ENCODE data around the gene MEOX1. TPM values are rescaled to one million over a fixed set of nuclear protein-coding genes. Genes with fewer than 3 reads are reported as not detected.

Gene MEOX1
- total RNA-seq, 1 experiment from 2014 or later, result 0.21 TPM

DNA sequence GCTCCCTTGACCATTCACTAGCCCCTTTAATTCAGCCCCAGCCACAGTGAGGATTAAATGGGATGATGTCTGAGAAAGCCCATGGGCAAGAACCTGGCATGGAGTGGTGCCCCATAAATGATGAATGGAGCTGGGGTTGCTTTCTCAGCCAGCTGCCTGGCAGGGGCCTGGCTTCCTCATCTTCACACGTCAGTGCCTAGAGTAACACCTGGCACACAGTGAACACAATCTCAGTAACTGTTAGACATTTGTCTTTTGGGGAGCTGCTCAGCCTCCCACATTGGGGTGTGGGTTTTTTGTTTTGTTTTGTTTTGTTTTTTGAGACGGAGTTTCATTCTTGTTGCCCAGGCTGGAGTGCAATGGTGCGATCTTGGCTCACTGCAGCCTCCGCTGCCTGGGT lies 47.5 kb upstream of the MEOX1 start:
- H3K4me1 ChIP-seq (ENCODE audit: control insufficient read depth, insufficient read depth, low read length), result no peaks in the 10 kb centered on the region

DNA sequence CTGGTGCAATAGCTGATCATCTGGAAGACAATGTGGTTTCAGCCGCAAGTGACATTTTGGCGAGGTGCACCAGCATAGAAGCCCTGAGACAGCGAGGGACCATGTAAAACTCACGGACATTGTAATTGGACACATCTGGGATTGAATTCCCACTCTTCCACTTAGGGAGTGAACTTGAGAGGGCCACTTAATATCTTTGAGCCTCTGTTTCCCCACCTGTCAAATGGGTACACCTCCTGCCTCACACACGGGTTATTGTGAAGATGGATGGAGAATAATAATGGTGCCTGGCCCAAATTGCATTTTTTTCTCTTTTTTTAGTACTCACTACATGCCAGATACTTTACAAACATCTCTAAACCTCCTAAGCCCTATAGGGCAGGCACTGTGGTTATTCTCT lies 45.5 kb upstream of the MEOX1 start:
- no peaks in the 10 kb centered on the region for H3K36me3 ChIP-seq (ENCODE audit: control insufficient read depth, insufficient read depth, low read length)
- H3K27me3 ChIP-seq (ENCODE audit: control insufficient read depth, insufficient read depth, low read length), result no peaks in the 10 kb centered on the region
- H3K4me1 ChIP-seq (ENCODE audit: control insufficient read depth, insufficient read depth, low read length), result no peaks in the 10 kb centered on the region
- H3K27ac ChIP-seq (ENCODE audit: low read length), result no peak overlapping the region
- H3K4me3 ChIP-seq (ENCODE audit: low read depth in 2 of 2, low read length in 2 of 2), result no peak overlapping the region
- intact Hi-C loops (cut with micrococcal nuclease; ENCODE audit: unreplicated experiment) (no loop called here), in situ Hi-C loops (cut with HindIII; ENCODE audit: low pct_unique_long_range_greater_than_20kb, low sequenced_read_pairs) (loop anchor here (10.0 kb wide), 1 partner anchor 48 kb away; the partner anchor contains the start of gene SOST)
- no peaks in the 10 kb centered on the region for H3K9me3 ChIP-seq (ENCODE audit: control insufficient read depth, insufficient read depth, low read depth, low read length)
- TF ChIP-seq POLR2AphosphoS5 (IDR thresholded peaks at IDR 0.05; ENCODE audit: low read depth, low read length), result no peak
- TF ChIP-seq SIN3A (IDR thresholded peaks at IDR 0.05; ENCODE audit: borderline replicate concordance, insufficient read depth, low read depth, low read length), result no peak
- TF ChIP-seq CTCF (IDR thresholded peaks at IDR 0.05), result no peak
- TF ChIP-seq TCF7L2 (IDR thresholded peaks at IDR 0.05; ENCODE audit: low read depth, low read length), result no peak
- no peak for TF ChIP-seq REST (IDR thresholded peaks at IDR 0.05; ENCODE audit: insufficient read depth in 1 of 2, low read depth in 2 of 2, low read length in 1 of 2)
- CTCF ChIA-PET, result interaction anchor here (0.6 kb wide), 1 partner anchor 59 kb away, joined by 5 read pairs; no protein-coding TSS in a partner anchor
- BruUV-seq (replicated peaks), result no TSS peak
- DNase-seq (ENCODE audit: low read depth, low spot score), result no peak
- no peak for ATAC-seq
- POLR2A ChIA-PET, result no interaction called here

More for the DNA sequence above, 47.5 kb upstream of the MEOX1 start:
- no peak for DNase-seq (ENCODE audit: low read depth, low spot score)
- in situ Hi-C loops (cut with HindIII; ENCODE audit: low pct_unique_long_range_greater_than_20kb, low sequenced_read_pairs), result loop anchor here (10.0 kb wide), 1 partner anchor 46 kb away; the partner anchor contains the start of gene SOST
- ChIA-PET POLR2A (no interaction called here), CTCF (no interaction called here)
- Histone ChIP-seq H3K27ac (ENCODE audit: low read length) (no peak overlapping the region), H3K36me3 (ENCODE audit: control insufficient read depth, insufficient read depth, low read length) (no peaks in the 10 kb centered on the region), H3K4me3 (ENCODE audit: low read depth in 2 of 2, low read length in 2 of 2) (no peak overlapping the region), H3K27me3 (ENCODE audit: control insufficient read depth, insufficient read depth, low read length) (no peaks in the 10 kb centered on the region), H3K9me3 (ENCODE audit: control insufficient read depth, insufficient read depth, low read depth, low read length) (no peaks in the 10 kb centered on the region)
- BruUV-seq (replicated peaks), result no TSS peak
- intact Hi-C loops (cut with micrococcal nuclease; ENCODE audit: unreplicated experiment), result no loop called here
- ATAC-seq, result no peak
- TF ChIP-seq TCF7L2 (IDR thresholded peaks at IDR 0.05; ENCODE audit: low read depth, low read length) (no peak), POLR2AphosphoS5 (IDR thresholded peaks at IDR 0.05; ENCODE audit: low read depth, low read length) (no peak), REST (IDR thresholded peaks at IDR 0.05; ENCODE audit: insufficient read depth in 1 of 2, low read depth in 2 of 2, low read length in 1 of 2) (no peak), SIN3A (IDR thresholded peaks at IDR 0.05; ENCODE audit: borderline replicate concordance, insufficient read depth, low read depth, low read length) (no peak), CTCF (IDR thresholded peaks at IDR 0.05) (no peak)

All from Panc1 (cell line).